Ishikawa (cell line): ENCODE measurements around the gene PMS1.

ENCODE experiments used
- CREB1 ChIP-seq: IDR thresholded peaks from 2 replicates; pipeline ENCODE4 v1.6.1; 2012; ENCODE audit warnings: low read depth
- EGR1 ChIP-seq: IDR thresholded peaks from 2 replicates; pipeline ENCODE4 v1.6.1; 2012
- EP300 ChIP-seq: IDR thresholded peaks from 2 replicates; pipeline ENCODE4 v1.6.1; 2012; ENCODE audit warnings: borderline replicate concordance
- FOXM1 ChIP-seq: IDR thresholded peaks from 2 replicates; pipeline ENCODE4 v1.6.1; 2012; ENCODE audit warnings: low read depth, borderline replicate concordance
- NFIC ChIP-seq: IDR thresholded peaks from 2 replicates; pipeline ENCODE4 v1.6.1; 2012
- RAD21 ChIP-seq: IDR thresholded peaks from 2 replicates; pipeline ENCODE4 v1.6.1; 2012; ENCODE audit warnings: low read depth
- TAF1 ChIP-seq: IDR thresholded peaks from 2 replicates; pipeline ENCODE4 v1.6.1; 2012; ENCODE audit warnings: low read depth, mild to moderate bottlenecking
- TEAD4 ChIP-seq: IDR thresholded peaks from 2 replicates; pipeline ENCODE4 v1.6.1; 2012
- YY1 ChIP-seq: IDR thresholded peaks from 2 replicates; pipeline ENCODE4 v1.6.1; 2012; ENCODE audit warnings: low read depth
- TF ChIP-seq, protein P1 (sequence below): IDR thresholded peaks from 2 replicates; pipeline ENCODE4 v1.6.1; 2012; ENCODE audit warnings: low read depth, mild to moderate bottlenecking
- TF ChIP-seq, protein P2 (sequence below): IDR thresholded peaks from 2 replicates; pipeline ENCODE4 v1.6.1; 2012
- TF ChIP-seq, protein P3 (sequence below): IDR thresholded peaks from 2 replicates; pipeline ENCODE4 v1.6.1; 2012

DNA sequence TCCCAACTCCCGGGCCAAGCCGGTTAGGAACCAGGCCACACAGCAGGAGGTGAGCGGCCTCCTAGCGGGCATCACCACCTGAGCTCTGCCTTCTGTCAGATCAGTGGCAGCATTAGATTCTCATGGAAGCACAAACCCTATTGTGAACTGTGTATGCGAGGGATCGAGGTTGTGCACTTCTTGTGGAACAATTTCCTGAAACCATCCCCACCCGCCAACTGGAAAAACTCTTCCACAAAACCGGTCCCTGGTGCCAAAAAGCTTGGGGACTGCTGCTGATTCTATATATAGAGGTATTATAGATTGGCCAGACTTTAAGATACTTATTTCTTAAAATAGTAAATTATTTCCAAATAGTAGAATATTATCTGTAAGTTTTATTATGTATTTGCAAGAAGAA lies 89.4 kb downstream of the PMS1 start:
- TF ChIP-seq EP300 (no peak), TEAD4 (no peak), TAF1 (no peak), EGR1 (no peak), CREB1 (no peak), YY1 (no peak), FOXM1 (no peak), RAD21 (no peak), NFIC (no peak)
- TF ChIP-seq, protein P1, sequence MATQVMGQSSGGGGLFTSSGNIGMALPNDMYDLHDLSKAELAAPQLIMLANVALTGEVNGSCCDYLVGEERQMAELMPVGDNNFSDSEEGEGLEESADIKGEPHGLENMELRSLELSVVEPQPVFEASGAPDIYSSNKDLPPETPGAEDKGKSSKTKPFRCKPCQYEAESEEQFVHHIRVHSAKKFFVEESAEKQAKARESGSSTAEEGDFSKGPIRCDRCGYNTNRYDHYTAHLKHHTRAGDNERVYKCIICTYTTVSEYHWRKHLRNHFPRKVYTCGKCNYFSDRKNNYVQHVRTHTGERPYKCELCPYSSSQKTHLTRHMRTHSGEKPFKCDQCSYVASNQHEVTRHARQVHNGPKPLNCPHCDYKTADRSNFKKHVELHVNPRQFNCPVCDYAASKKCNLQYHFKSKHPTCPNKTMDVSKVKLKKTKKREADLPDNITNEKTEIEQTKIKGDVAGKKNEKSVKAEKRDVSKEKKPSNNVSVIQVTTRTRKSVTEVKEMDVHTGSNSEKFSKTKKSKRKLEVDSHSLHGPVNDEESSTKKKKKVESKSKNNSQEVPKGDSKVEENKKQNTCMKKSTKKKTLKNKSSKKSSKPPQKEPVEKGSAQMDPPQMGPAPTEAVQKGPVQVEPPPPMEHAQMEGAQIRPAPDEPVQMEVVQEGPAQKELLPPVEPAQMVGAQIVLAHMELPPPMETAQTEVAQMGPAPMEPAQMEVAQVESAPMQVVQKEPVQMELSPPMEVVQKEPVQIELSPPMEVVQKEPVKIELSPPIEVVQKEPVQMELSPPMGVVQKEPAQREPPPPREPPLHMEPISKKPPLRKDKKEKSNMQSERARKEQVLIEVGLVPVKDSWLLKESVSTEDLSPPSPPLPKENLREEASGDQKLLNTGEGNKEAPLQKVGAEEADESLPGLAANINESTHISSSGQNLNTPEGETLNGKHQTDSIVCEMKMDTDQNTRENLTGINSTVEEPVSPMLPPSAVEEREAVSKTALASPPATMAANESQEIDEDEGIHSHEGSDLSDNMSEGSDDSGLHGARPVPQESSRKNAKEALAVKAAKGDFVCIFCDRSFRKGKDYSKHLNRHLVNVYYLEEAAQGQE, result no peak
- TF ChIP-seq, protein P2, sequence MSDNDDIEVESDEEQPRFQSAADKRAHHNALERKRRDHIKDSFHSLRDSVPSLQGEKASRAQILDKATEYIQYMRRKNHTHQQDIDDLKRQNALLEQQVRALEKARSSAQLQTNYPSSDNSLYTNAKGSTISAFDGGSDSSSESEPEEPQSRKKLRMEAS, result no peak
- TF ChIP-seq, protein P3, sequence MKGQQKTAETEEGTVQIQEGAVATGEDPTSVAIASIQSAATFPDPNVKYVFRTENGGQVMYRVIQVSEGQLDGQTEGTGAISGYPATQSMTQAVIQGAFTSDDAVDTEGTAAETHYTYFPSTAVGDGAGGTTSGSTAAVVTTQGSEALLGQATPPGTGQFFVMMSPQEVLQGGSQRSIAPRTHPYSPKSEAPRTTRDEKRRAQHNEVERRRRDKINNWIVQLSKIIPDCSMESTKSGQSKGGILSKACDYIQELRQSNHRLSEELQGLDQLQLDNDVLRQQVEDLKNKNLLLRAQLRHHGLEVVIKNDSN, result no peak
